Psoas muscle (tissue), 8 donors: ENCODE measurements around the gene ATP6V1G1. TPM values are rescaled to one million over a fixed set of nuclear protein-coding genes. Genes with fewer than 3 reads are reported as not detected.

Experiments used
- ATAC-seq, 4 donors: fragments of 200-7000 bp; cut with Tn5 transposase; one replicate each; pipeline ENCODE4 v1.9.1; 2020; ENCODE audit warnings: moderate library complexity in 3 of 4, mild to moderate bottlenecking in 2 of 4
- DNase-seq, 2 donors: peaks; one replicate each; pipeline ENCODE4 v3.0.0-alpha.2; 2020
- H3K27ac ChIP-seq: fragments of 200-600 bp; one replicate; pipeline ENCODE4 v1.8.0; 2022
- H3K27me3 ChIP-seq, 3 donors: fragments of 200-600 bp in 1 of 3; one replicate each; pipeline versions ENCODE4 v1.6.1 to v1.8.0; 2013 to 2022; ENCODE audit warnings: low read length in 2 of 3, mild to moderate bottlenecking in 2 of 3, moderate library complexity in 1 of 3; ENCODE audit not compliant: insufficient read depth in 3 of 3
- H3K36me3 ChIP-seq, 2 donors: fragments of 200-600 bp in 1 of 2; one replicate each; pipeline versions ENCODE4 v1.6.1 to v1.8.0; 2013 to 2022; ENCODE audit warnings: low read depth in 1 of 2, mild to moderate bottlenecking in 1 of 2, moderate library complexity in 1 of 2; ENCODE audit not compliant: insufficient read depth in 1 of 2
- H3K4me1 ChIP-seq: fragments of 200-600 bp; one replicate; pipeline ENCODE4 v1.8.0; 2022
- H3K4me3 ChIP-seq: fragments of 200-600 bp; one replicate; pipeline ENCODE4 v1.8.0; 2022; ENCODE audit warnings: mild to moderate bottlenecking
- H3K9me3 ChIP-seq: fragments of 200-600 bp; one replicate; pipeline ENCODE4 v1.8.0; 2022
- CTCF ChIP-seq: fragments of 200-600 bp; IDR thresholded peaks from one replicate; pipeline ENCODE4 v1.8.0; 2022; ENCODE audit warnings: antibody characterized with exemption
- WGBS, 3 donors: extraction: QIAGEN DNeasy Blood & Tissue Kit; methylation state at CpG; one replicate each; pipeline versions ENCODE4 v1.1.6 to v1.1.7; 2013; 5-methylcytosine and 5-hydroxymethylcytosine counted together
- intact Hi-C, 2 donors: fragments of 100-400 bp; cut with DNase I; formaldehyde crosslinking; loops; one replicate each; pipeline versions ENCODE4 v1.11.0 to v1.14.2; 2022
- polyA plus RNA-seq, 3 donors: library from polyadenylated mRNA; stranded (reverse); fragments of 200-250 nt; gene quantifications; one replicate each; pipeline ENCODE4 v1.2.3, GENCODE V29; 2013
- total RNA-seq, 4 donors: library from RNA; stranded (reverse); fragmentation: NEBNext Ultra II Directional in 2 of 4; extraction: Animal tissue kit (Norgen Biotek cat#: 25700) in 2 of 4; gene quantifications; one replicate each; pipeline versions ENCODE4 v1.2.1 to v1.2.4, GENCODE V29; 2021 to 2023
- donor health status: healthy with polysubstance abuse.
- donor health status: DM: no; HTN: no; CAD: no; lungs with moderate emphysema.
- donor health status: Bipolar disorder and iron deficiency.
- donor health status: healthy.
- donor health status: DM: yes; HTN: yes; CAD: no.
- donor health status: DM: no; HTN: no; CAD: no.
- donor health status: DM: no; HTN: no; CAD: no.
- donor health status: DM: yes; HTN: yes; CAD: no.

ATP6V1G1 gene
- total and polyA plus RNA-seq, 7 donors, result 60.9 to 132 (median 98.8) TPM

- no peak overlapping the region for H3K27ac ChIP-seq
- intact Hi-C loops, result no loop called here
- ATAC-seq (no peak), DNase-seq (no peak)
- 67 to 87% (median 68%) methylated on average over 6 of the region's 6 CpGs for WGBS, 3 donors
- peaks cover 8% of the 10 kb centered on the region for H3K4me1 ChIP-seq
- no peaks in the 10 kb centered on the region for H3K27me3 ChIP-seq
- no peaks in the 10 kb centered on the region for H3K9me3 ChIP-seq
- TF ChIP-seq CTCF, result no peak
- no peak overlapping the region for H3K4me3 ChIP-seq
- no peaks in the 10 kb centered on the region for H3K36me3 ChIP-seq
Observed at GRCh38 chr9:114607671-114608524, 20.3 kb downstream of the ATP6V1G1 start.

DNA sequence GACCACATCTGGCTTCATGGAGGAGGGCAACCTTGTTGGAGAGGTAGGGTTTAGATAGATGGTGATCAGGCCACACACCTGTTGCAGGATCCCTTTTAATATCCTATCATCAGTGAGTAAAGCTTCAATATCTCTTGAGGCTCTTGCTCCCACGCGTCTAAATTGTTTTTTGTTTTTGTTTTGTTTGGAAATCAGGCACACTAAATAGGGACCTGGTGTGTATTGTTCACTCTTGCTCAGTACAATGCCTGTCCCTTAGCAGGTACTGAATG lies 20.9 kb downstream of the ATP6V1G1 start:
- no peak for DNase-seq
- no peak overlapping the region for H3K4me3 ChIP-seq
- WGBS, 3 donors, result 89 to 91% (median 90%) methylated on average over 2 of the region's 2 CpGs
- no peak overlapping the region for H3K27ac ChIP-seq
- H3K27me3 ChIP-seq, result no peaks in the 10 kb centered on the region
- intact Hi-C loops, result no loop called here
- H3K36me3 ChIP-seq, result no peaks in the 10 kb centered on the region
- no peak for TF ChIP-seq CTCF
- no peak for ATAC-seq
- H3K9me3 ChIP-seq, result no peaks in the 10 kb centered on the region
- H3K4me1 ChIP-seq, result peaks cover 8% of the 10 kb centered on the region

DNA sequence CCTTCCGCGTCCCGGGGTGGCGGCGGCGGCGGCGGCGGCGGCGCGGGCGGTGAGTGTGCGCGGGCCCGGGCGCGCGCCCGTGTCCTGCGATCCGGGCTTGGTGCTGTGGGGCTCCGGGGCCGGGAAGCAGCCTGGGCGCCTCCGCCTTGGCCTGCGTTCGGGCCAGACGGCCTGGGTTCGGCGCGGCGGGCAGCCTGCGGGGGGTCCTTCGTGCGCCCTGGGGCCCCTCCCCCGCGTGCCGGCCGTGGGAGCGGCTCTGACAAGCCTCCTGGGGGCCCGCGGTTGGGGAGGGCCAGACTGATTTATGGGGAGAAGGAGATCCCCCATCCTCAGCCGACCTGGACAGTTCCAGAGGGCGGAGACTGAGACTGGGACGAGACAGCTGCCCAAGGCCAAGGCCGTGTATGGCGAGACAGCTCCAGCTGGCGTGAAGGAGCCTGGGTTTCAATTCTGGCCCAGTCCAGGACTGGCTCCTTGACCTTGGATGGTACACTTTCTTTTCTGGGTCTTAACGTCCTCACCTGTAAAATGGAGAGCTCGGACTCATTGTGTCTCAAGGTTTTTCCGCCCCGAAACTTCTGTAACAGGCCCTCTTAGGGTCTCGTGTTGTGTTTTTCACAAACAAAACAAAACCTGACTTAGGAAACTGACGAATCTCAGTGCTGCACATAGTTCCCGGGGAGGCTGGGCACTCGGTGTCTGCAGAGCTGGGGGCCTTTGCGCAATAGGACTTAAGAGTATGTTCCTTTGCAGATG lies 24.1 kb downstream of the ATP6V1G1 start:
- 4 to 11% (median 10%) methylated on average over 21 to 54 of the region's 58 CpGs for WGBS, 3 donors
- DNase-seq, result peak; percentile 71 to 81
- no peaks in the 10 kb centered on the region for H3K36me3 ChIP-seq

GRCh38 chr9:114612272-114612923 lies 24.8 kb downstream of the ATP6V1G1 start:
- Histone ChIP-seq H3K9me3 (no peaks in the 10 kb centered on the region), H3K27ac (peak overlapping the region; percentile 80), H3K36me3 (no peaks in the 10 kb centered on the region), H3K4me1 (peaks cover 8% of the 10 kb centered on the region), H3K4me3 (peak overlapping the region; percentile 72), H3K27me3 (no peaks in the 10 kb centered on the region)
- TF ChIP-seq CTCF, result no peak
- DNase-seq (peak in 1 of 2 donors; percentile 50), ATAC-seq (no peak)
- WGBS, 3 donors, result 41 to 62% (median 42%) methylated on average over 4 of the region's 4 CpGs
- intact Hi-C loops, result no loop called here

More for the DNA sequence above, 24.1 kb downstream of the ATP6V1G1 start:
- Histone ChIP-seq H3K4me3 (peak overlapping the region; percentile 72), H3K27ac (peak overlapping the region; percentile 80), H3K4me1 (peaks cover 8% of the 10 kb centered on the region), H3K27me3 (no peaks in the 10 kb centered on the region), H3K9me3 (no peaks in the 10 kb centered on the region)
- TF ChIP-seq CTCF, result no peak
- intact Hi-C loops, result no loop called here
- ATAC-seq, result peak; percentile 84 to 91 (median 89)
